PC-9 (cell line): ENCODE results near the gene PRPF40A. TPM values are rescaled to one million over a fixed set of nuclear protein-coding genes. Genes with fewer than 3 reads are reported as not detected.

ENCODE experiments used
- BruUV-seq: library from RNA; stranded (reverse); fragments of 400-500 nt; replicated peaks from 2 replicates; lab custom pipeline; 2021; lab: Mats Ljungman, UMichigan
- CTCF ChIA-PET: fragments of 300-600 bp; sonication (Branson Sonifier 250); formaldehyde crosslinking; loops from one replicate; lab custom pipeline; 2022; ENCODE audit warnings: antibody characterized with exemption; lab: Charles Lee
- POLR2A ChIA-PET: fragments of 300-600 bp; sonication (Branson Sonifier 250); formaldehyde crosslinking; loops from one replicate; lab custom pipeline; 2022; ENCODE audit warnings: antibody characterized with exemption; ENCODE audit not compliant: unreplicated experiment; lab: Charles Lee
- DNase-seq, 2 experiments: peaks; one replicate each; pipeline versions ENCODE4 v3.0.0 to v3.0.0-alpha.2; 2015 to 2022; ENCODE audit warnings: mixed read lengths in 1 of 2
- H2AFZ ChIP-seq: fragments of 200-600 bp; sonication (generic); 2 replicates; pipeline ENCODE4 v1.8.1; 2017; ENCODE audit warnings: antibody characterized with exemption
- H3F3A ChIP-seq: fragments of 200-600 bp; sonication (generic); 2 replicates; pipeline ENCODE4 v1.8.1; 2017; ENCODE audit warnings: antibody characterized with exemption, mild to moderate bottlenecking, low read depth; ENCODE audit not compliant: insufficient read depth
- H3K27ac ChIP-seq: fragments of 200-600 bp; sonication (generic); 2 replicates; pipeline ENCODE4 v1.6.1; 2016; ENCODE audit warnings: mixed run types
- H3K27me3 ChIP-seq: fragments of 200-600 bp; sonication (generic); 2 replicates; pipeline ENCODE4 v1.6.1; 2016; ENCODE audit warnings: low read depth, mixed run types; ENCODE audit not compliant: insufficient read depth
- H3K36me3 ChIP-seq: fragments of 200-600 bp; sonication (generic); 2 replicates; pipeline ENCODE4 v1.6.1; 2016; ENCODE audit warnings: low read depth, mixed run types
- H3K4me1 ChIP-seq: fragments of 200-600 bp; sonication (generic); replicated peaks from 2 replicates; pipeline ENCODE4 v1.6.1; 2016; ENCODE audit warnings: mixed run types; ENCODE audit not compliant: insufficient read depth
- H3K4me2 ChIP-seq: fragments of 200-600 bp; sonication (generic); 2 replicates; pipeline ENCODE4 v1.6.1; 2017; ENCODE audit warnings: mixed run types
- H3K4me3 ChIP-seq: fragments of 200-600 bp; sonication (generic); 2 replicates; pipeline ENCODE4 v1.6.1; 2016; ENCODE audit warnings: mixed run types
- H3K79me2 ChIP-seq: fragments of 200-600 bp; sonication (generic); 2 replicates; pipeline ENCODE4 v1.6.1; 2017; ENCODE audit warnings: low read depth, mixed run types
- H3K9me2 ChIP-seq: fragments of 200-600 bp; sonication (generic); 2 replicates; pipeline ENCODE4 v1.8.1; 2017; ENCODE audit warnings: mild to moderate bottlenecking; ENCODE audit not compliant: insufficient read depth
- H3K9me3 ChIP-seq: fragments of 200-600 bp; sonication (generic); 2 replicates; pipeline ENCODE4 v1.8.1; 2016; ENCODE audit warnings: low read depth; ENCODE audit not compliant: insufficient read depth
- H4K20me1 ChIP-seq: fragments of 200-600 bp; sonication (generic); 2 replicates; pipeline ENCODE4 v1.8.1; 2017; ENCODE audit not compliant: insufficient read depth
- EZH2 ChIP-seq: fragments of 200-600 bp; sonication (generic); IDR thresholded peaks from 2 replicates; pipeline ENCODE4 v1.8.0; 2017; ENCODE audit warnings: antibody characterized with exemption, low read depth
- intact Hi-C: fragments of 100-400 bp; cut with micrococcal nuclease; formaldehyde crosslinking; loops from one replicate; pipeline ENCODE4 v1.10.0; 2022; ENCODE audit not compliant: unreplicated experiment
- total RNA-seq: library from RNA; stranded (reverse); gene quantifications from 2 replicates; pipeline ENCODE4 v1.2.3, GENCODE V29; 2021
- TF ChIP-seq, protein P1 (sequence below): fragments of 200-600 bp; sonication (generic); conservative IDR thresholded peaks from 2 replicates; pipeline ENCODE4 v1.6.1; 2017; ENCODE audit warnings: mixed run types, antibody characterized with exemption, mild to moderate bottlenecking, moderate library complexity

PRPF40A gene
- total RNA-seq, 1 experiment from 2014 or later, result 94.1 TPM

DNA sequence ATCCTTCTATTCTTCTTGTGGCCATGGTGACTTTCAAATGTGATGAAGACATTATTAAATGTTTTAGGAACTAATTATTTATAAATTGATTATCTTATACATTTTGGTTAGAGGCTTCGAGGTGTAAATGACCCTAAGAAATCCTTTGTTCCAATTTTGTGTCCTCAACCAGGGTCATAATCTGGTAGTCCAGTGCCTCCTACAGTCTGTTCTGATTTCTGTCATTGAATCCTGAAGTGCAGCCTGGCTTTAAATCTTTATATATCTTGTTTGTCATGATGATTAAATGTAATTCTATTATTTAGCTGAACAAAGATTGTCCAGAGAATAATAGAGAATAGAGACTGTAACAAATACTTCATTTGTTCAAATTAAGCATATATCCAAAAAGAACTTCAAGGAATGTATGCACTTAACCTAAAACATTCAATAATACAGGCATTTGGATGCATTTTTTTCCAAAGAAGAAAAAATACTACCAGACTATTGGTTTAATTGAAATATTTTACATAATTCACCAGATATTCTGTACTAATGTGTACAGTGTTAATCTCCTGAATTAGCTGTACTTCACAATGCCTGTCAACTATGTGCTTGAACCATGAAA, 89.8 kb downstream of the PRPF40A start:
- BruUV-seq, result no TSS peak
- Histone ChIP-seq H2AFZ (no peak overlapping the region), H3K4me3 (no peak overlapping the region), H3K4me2 (no peak overlapping the region), H3K36me3 (peaks cover 12% of the 10 kb centered on the region; the same call in 1 of the 2 replicates), H3K9me2 (no peaks in the 10 kb centered on the region), H3K4me1 (no peaks in the 10 kb centered on the region), H4K20me1 (no peaks in the 10 kb centered on the region), H3K27ac (no peak overlapping the region), H3F3A (no peaks in the 10 kb centered on the region; the same call in 1 of the 2 replicates), H3K27me3 (no peaks in the 10 kb centered on the region), H3K79me2 (no peaks in the 10 kb centered on the region), H3K9me3 (no peaks in the 10 kb centered on the region)
- intact Hi-C loops, result loop anchor here (1.0 to 5.0 kb wide), 3 partner anchors 290 to 590 kb away; partner anchors contain the start of gene FMNL2
- TF ChIP-seq, protein P1, sequence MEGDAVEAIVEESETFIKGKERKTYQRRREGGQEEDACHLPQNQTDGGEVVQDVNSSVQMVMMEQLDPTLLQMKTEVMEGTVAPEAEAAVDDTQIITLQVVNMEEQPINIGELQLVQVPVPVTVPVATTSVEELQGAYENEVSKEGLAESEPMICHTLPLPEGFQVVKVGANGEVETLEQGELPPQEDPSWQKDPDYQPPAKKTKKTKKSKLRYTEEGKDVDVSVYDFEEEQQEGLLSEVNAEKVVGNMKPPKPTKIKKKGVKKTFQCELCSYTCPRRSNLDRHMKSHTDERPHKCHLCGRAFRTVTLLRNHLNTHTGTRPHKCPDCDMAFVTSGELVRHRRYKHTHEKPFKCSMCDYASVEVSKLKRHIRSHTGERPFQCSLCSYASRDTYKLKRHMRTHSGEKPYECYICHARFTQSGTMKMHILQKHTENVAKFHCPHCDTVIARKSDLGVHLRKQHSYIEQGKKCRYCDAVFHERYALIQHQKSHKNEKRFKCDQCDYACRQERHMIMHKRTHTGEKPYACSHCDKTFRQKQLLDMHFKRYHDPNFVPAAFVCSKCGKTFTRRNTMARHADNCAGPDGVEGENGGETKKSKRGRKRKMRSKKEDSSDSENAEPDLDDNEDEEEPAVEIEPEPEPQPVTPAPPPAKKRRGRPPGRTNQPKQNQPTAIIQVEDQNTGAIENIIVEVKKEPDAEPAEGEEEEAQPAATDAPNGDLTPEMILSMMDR, result peak; percentile 74
- TF ChIP-seq EZH2, result no peak
- CTCF ChIA-PET, result interaction anchor here (1.0 kb wide), 1 partner anchor 8 kb away, joined by 4 read pairs; no protein-coding TSS in a partner anchor
- DNase-seq, result no peak
- POLR2A ChIA-PET, result no interaction called here

DNA sequence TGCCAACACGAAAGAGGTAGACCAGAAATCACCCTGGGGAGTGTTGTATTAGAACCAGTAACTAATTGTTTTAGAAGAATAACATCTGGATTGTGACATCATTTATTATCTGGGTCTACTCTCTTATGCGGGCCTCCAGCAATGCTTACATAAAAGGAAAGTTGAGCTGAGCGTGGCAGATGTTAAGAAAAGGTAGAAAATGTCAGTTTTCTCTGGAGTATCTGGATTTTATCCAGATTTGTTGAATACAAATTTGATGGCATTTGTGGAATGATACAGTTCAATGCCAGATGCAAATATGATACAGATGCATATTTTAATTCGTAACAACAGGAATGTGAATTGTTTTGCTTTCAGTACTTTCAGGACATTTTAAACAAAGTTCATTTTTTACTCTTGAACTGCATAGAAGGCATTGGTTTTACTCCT, 90.3 kb downstream of the PRPF40A start:
- intact Hi-C loops, result loop anchor here (1.0 to 5.0 kb wide), 3 partner anchors 290 to 590 kb away; partner anchors contain the start of gene FMNL2
- H3K27ac ChIP-seq, result no peak overlapping the region
- no peaks in the 10 kb centered on the region for H3K9me3 ChIP-seq
- no peaks in the 10 kb centered on the region for H3K27me3 ChIP-seq
- H3K4me3 ChIP-seq, result no peak overlapping the region
- BruUV-seq, result no TSS peak
- no peak overlapping the region for H3K4me2 ChIP-seq
- CTCF ChIA-PET, result interaction anchor here (1.0 kb wide), 1 partner anchor 8 kb away, joined by 4 read pairs; no protein-coding TSS in a partner anchor
- no peaks in the 10 kb centered on the region for H3K79me2 ChIP-seq
- no peaks in the 10 kb centered on the region for H3K9me2 ChIP-seq
- peaks cover 12% of the 10 kb centered on the region; the same call in 1 of the 2 replicates for H3K36me3 ChIP-seq
- no peak for DNase-seq
- no peaks in the 10 kb centered on the region for H3K4me1 ChIP-seq
- TF ChIP-seq, protein P1, result no peak
- TF ChIP-seq EZH2, result no peak
- H3F3A ChIP-seq, result no peaks in the 10 kb centered on the region; the same call in 1 of the 2 replicates
- no peaks in the 10 kb centered on the region for H4K20me1 ChIP-seq
- no peak overlapping the region for H2AFZ ChIP-seq
- POLR2A ChIA-PET, result no interaction called here

DNA sequence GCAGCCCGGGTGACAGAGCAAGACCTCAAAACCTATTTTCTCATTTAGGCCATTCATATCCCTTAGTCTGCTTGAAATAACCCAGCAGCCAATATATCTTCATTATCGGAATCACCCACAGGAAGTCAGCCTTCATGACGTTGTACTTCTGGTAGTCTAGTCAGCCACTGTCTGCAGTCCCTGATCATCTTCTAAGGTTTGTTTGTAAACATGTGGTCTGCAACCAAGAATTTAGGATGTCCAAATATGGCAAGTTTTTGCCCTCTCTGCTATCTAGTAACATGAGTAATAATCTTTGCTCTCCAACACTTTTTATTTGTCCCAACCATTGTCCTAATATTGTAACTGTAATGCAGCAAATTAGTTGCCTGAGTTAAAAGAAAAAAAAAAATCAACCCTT, 92.5 kb downstream of the PRPF40A start:
- Histone ChIP-seq H3K4me3 (no peak overlapping the region), H3K4me2 (no peak overlapping the region), H3K36me3 (peaks cover 12% of the 10 kb centered on the region; the same call in 1 of the 2 replicates), H4K20me1 (no peaks in the 10 kb centered on the region), H3K27me3 (no peaks in the 10 kb centered on the region), H2AFZ (no peak overlapping the region), H3K9me3 (no peaks in the 10 kb centered on the region), H3K9me2 (no peaks in the 10 kb centered on the region), H3K79me2 (no peaks in the 10 kb centered on the region), H3F3A (no peaks in the 10 kb centered on the region; the same call in 1 of the 2 replicates), H3K27ac (no peak overlapping the region), H3K4me1 (no peaks in the 10 kb centered on the region)
- ChIA-PET CTCF (no interaction called here), POLR2A (no interaction called here)
- no peak for DNase-seq
- BruUV-seq, result no TSS peak
- TF ChIP-seq, protein P1, result no peak
- TF ChIP-seq EZH2, result no peak
- intact Hi-C loops, result loop anchor here (5.0 kb wide), 2 partner anchors 288 to 588 kb away; partner anchors contain the start of gene FMNL2
